ENCODE results near the gene TMEM61.

- TF ChIP-seq, protein P1, sequence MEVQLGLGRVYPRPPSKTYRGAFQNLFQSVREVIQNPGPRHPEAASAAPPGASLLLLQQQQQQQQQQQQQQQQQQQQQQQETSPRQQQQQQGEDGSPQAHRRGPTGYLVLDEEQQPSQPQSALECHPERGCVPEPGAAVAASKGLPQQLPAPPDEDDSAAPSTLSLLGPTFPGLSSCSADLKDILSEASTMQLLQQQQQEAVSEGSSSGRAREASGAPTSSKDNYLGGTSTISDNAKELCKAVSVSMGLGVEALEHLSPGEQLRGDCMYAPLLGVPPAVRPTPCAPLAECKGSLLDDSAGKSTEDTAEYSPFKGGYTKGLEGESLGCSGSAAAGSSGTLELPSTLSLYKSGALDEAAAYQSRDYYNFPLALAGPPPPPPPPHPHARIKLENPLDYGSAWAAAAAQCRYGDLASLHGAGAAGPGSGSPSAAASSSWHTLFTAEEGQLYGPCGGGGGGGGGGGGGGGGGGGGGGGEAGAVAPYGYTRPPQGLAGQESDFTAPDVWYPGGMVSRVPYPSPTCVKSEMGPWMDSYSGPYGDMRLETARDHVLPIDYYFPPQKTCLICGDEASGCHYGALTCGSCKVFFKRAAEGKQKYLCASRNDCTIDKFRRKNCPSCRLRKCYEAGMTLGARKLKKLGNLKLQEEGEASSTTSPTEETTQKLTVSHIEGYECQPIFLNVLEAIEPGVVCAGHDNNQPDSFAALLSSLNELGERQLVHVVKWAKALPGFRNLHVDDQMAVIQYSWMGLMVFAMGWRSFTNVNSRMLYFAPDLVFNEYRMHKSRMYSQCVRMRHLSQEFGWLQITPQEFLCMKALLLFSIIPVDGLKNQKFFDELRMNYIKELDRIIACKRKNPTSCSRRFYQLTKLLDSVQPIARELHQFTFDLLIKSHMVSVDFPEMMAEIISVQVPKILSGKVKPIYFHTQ (CRISPR knock-in tag; IDR thresholded peaks at IDR 0.05) = no peak
- no peak for TF ChIP-seq CTCF (IDR thresholded peaks at IDR 0.05)
- TF ChIP-seq, protein P2, sequence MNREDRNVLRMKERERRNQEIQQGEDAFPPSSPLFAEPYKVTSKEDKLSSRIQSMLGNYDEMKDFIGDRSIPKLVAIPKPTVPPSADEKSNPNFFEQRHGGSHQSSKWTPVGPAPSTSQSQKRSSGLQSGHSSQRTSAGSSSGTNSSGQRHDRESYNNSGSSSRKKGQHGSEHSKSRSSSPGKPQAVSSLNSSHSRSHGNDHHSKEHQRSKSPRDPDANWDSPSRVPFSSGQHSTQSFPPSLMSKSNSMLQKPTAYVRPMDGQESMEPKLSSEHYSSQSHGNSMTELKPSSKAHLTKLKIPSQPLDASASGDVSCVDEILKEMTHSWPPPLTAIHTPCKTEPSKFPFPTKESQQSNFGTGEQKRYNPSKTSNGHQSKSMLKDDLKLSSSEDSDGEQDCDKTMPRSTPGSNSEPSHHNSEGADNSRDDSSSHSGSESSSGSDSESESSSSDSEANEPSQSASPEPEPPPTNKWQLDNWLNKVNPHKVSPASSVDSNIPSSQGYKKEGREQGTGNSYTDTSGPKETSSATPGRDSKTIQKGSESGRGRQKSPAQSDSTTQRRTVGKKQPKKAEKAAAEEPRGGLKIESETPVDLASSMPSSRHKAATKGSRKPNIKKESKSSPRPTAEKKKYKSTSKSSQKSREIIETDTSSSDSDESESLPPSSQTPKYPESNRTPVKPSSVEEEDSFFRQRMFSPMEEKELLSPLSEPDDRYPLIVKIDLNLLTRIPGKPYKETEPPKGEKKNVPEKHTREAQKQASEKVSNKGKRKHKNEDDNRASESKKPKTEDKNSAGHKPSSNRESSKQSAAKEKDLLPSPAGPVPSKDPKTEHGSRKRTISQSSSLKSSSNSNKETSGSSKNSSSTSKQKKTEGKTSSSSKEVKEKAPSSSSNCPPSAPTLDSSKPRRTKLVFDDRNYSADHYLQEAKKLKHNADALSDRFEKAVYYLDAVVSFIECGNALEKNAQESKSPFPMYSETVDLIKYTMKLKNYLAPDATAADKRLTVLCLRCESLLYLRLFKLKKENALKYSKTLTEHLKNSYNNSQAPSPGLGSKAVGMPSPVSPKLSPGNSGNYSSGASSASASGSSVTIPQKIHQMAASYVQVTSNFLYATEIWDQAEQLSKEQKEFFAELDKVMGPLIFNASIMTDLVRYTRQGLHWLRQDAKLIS (CRISPR knock-in tag; IDR thresholded peaks at IDR 0.05; ENCODE audit: borderline replicate concordance) = no peak
- no peak for TF ChIP-seq MLX (CRISPR knock-in tag; IDR thresholded peaks at IDR 0.05)
- no peak for TF ChIP-seq OVOL2 (CRISPR knock-in tag; IDR thresholded peaks at IDR 0.05; ENCODE audit: borderline replicate concordance)
- TF ChIP-seq, protein P3, sequence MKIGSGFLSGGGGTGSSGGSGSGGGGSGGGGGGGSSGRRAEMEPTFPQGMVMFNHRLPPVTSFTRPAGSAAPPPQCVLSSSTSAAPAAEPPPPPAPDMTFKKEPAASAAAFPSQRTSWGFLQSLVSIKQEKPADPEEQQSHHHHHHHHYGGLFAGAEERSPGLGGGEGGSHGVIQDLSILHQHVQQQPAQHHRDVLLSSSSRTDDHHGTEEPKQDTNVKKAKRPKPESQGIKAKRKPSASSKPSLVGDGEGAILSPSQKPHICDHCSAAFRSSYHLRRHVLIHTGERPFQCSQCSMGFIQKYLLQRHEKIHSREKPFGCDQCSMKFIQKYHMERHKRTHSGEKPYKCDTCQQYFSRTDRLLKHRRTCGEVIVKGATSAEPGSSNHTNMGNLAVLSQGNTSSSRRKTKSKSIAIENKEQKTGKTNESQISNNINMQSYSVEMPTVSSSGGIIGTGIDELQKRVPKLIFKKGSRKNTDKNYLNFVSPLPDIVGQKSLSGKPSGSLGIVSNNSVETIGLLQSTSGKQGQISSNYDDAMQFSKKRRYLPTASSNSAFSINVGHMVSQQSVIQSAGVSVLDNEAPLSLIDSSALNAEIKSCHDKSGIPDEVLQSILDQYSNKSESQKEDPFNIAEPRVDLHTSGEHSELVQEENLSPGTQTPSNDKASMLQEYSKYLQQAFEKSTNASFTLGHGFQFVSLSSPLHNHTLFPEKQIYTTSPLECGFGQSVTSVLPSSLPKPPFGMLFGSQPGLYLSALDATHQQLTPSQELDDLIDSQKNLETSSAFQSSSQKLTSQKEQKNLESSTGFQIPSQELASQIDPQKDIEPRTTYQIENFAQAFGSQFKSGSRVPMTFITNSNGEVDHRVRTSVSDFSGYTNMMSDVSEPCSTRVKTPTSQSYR (CRISPR knock-in tag; IDR thresholded peaks at IDR 0.05) = no peak
- no peak for TF ChIP-seq ATF2 (CRISPR knock-in tag; IDR thresholded peaks at IDR 0.05; ENCODE audit: borderline replicate concordance, low read depth)
- no peak for TF ChIP-seq ZNF263 (CRISPR knock-in tag; IDR thresholded peaks at IDR 0.05; ENCODE audit: low read depth)
Measured at GRCh38 chr1:55001311-55001710, 20.9 kb downstream of the TMEM61 start.
